Neutrophil (primary cell): ENCODE measurements around the gene DAZAP1.

ENCODE experiments used
- H3K27ac ChIP-seq: fragments of 200-600 bp; sonication (generic); 2 replicates; pipeline ENCODE4 v1.5.1; 2016; ENCODE audit warnings: mild to moderate bottlenecking, moderate library complexity
- H3K27me3 ChIP-seq: fragments of 200-600 bp; sonication (generic); 2 replicates; pipeline ENCODE4 v1.6.0; 2016; ENCODE audit warnings: mild to moderate bottlenecking
- H3K36me3 ChIP-seq: fragments of 200-600 bp; sonication (generic); 2 replicates; pipeline ENCODE4 v1.5.1; 2017
- H3K4me1 ChIP-seq, 2 experiments: fragments of 200-600 bp in 1 of 2; sonication (generic) in 1 of 2; 1 replicate in 1 of 2; 2 replicates in 1 of 2; pipeline versions ENCODE4 v1.5.1 to v1.6.1; 2013 to 2016; ENCODE audit warnings: low read depth in 1 of 2, low read length in 1 of 2, mild to moderate bottlenecking in 1 of 2, moderate library complexity in 1 of 2; ENCODE audit not compliant: control insufficient read depth in 1 of 2, insufficient read depth in 1 of 2
- H3K4me3 ChIP-seq, 2 experiments: fragments of 200-600 bp in 1 of 2; sonication (generic) in 1 of 2; 1 replicate in 1 of 2; 2 replicates in 1 of 2; pipeline ENCODE4 v1.5.1; 2013 to 2016; ENCODE audit warnings: low read depth in 1 of 2, low read length in 1 of 2, mild to moderate bottlenecking in 1 of 2, moderate library complexity in 1 of 2
- H3K9me3 ChIP-seq: fragments of 200-600 bp; sonication (generic); 2 replicates; pipeline ENCODE4 v1.5.1; 2016
- TF ChIP-seq, protein P1 (sequence below): fragments of 200-600 bp; sonication (generic); IDR thresholded peaks from 2 replicates; pipeline ENCODE4 v1.5.1; 2016; ENCODE audit warnings: antibody characterized with exemption

Gene DAZAP1

DNA sequence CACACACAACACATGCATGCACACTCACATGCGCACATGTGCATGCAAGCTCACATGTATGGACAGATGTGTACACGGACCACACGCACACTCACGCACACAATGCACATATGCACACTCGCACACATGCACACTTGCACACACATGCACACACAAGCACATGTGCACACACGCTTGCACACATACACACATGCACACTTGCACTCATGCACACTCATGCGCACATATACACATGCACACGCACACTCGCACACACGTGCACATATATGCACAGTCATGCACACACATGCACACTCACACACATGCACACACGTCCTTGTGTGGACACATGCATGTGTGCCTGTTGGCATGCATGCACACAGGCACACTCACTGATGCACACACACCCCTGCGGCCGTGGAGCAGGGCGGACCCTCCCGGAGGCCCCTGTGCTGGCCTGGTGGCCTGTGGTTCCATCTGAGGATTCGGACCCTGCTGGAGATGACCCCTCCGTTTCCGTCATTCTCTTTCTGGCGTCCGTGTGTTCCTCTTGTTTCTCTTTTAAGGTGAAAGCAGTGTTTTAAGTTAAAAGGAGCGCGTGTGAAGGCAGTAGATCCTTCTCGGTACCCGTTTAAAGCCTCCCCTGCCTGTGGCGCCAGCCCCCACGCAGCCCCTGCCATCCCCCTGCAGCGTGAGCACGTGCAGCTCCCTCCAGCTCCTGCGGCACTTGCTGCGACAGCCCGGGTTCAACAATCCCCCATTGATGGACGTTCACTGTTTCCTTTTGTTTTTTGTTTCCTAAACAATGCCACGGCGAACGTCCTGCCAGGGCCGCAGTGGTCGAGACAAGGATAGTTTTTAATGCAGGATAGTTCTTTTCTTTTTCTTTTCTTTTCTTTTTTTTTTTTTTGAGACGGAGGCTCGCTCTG, 18.1 kb upstream of the DAZAP1 start:
- Histone ChIP-seq H3K4me3 (no peak overlapping the region), H3K4me1 (peaks cover 8 to 10% of the 10 kb centered on the region in 2 experiments), H3K27ac (no peak overlapping the region), H3K36me3 (peaks cover 66% of the 10 kb centered on the region), H3K9me3 (no peaks in the 10 kb centered on the region), H3K27me3 (no peaks in the 10 kb centered on the region)
- TF ChIP-seq, protein P1, sequence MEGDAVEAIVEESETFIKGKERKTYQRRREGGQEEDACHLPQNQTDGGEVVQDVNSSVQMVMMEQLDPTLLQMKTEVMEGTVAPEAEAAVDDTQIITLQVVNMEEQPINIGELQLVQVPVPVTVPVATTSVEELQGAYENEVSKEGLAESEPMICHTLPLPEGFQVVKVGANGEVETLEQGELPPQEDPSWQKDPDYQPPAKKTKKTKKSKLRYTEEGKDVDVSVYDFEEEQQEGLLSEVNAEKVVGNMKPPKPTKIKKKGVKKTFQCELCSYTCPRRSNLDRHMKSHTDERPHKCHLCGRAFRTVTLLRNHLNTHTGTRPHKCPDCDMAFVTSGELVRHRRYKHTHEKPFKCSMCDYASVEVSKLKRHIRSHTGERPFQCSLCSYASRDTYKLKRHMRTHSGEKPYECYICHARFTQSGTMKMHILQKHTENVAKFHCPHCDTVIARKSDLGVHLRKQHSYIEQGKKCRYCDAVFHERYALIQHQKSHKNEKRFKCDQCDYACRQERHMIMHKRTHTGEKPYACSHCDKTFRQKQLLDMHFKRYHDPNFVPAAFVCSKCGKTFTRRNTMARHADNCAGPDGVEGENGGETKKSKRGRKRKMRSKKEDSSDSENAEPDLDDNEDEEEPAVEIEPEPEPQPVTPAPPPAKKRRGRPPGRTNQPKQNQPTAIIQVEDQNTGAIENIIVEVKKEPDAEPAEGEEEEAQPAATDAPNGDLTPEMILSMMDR, result no peak

DNA sequence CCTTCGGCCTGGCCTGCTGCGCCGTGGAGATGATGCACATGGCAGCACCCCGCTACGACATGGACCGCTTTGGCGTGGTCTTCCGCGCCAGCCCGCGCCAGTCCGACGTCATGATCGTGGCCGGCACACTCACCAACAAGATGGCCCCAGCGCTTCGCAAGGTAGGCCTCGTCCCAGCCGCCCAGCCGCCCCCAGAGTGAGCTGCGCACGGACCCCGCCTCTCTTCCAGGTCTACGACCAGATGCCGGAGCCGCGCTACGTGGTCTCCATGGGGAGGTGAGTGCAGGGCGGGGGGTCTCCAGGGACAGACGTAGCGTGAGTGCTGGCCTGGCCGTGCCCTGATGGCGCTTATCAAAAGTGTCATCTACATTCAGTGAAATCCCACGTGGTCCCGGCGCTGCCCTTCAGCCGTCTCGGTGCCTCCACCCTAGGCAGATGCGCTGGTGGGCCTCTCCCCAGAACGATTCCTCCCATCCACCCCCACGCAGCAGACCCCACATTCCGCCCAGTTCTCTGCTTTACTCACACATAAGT, 16.4 kb upstream of the DAZAP1 start:
- H3K27ac ChIP-seq, result no peak overlapping the region
- no peaks in the 10 kb centered on the region for H3K27me3 ChIP-seq
- H3K4me3 ChIP-seq, result no peak overlapping the region
- peaks cover 80% of the 10 kb centered on the region for H3K36me3 ChIP-seq
- no peaks in the 10 kb centered on the region for H3K9me3 ChIP-seq
- TF ChIP-seq, protein P1, result no peak
- no peaks in the 10 kb centered on the region for H3K4me1 ChIP-seq

DNA sequence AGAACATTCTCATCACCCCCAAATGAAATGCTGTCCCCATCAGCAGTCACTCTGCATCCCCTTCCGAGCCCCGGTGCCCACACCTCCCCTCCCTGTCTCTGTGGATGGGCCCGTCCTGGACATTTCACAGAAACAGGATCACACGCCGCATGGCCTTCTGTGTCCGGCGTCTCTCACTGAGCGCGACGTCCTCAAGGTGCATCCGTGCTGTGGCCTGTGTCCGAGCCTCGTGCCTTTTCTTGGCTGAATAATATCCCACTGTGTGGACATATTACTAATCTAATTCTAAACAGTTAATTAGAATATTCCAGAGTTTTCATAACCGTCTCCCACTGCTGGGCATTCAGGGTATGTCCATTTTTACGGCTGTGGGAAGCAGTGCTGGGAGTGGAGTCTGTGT, 15.0 kb upstream of the DAZAP1 start:
- TF ChIP-seq, protein P1, result no peak
- H3K36me3 ChIP-seq, result peaks cover 74% of the 10 kb centered on the region

GRCh38 chr19:1392939-1393530, 14.4 kb upstream of the DAZAP1 start:
- TF ChIP-seq, protein P1, result no peak
- H3K4me1 ChIP-seq, result no peaks in the 10 kb centered on the region
- no peak overlapping the region for H3K27ac ChIP-seq
- H3K27me3 ChIP-seq, result peaks cover 9% of the 10 kb centered on the region
- peaks cover 73% of the 10 kb centered on the region for H3K36me3 ChIP-seq
- no peaks in the 10 kb centered on the region for H3K9me3 ChIP-seq
- H3K4me3 ChIP-seq, result no peak overlapping the region

More for the DNA sequence above, 15.0 kb upstream of the DAZAP1 start:
- no peak overlapping the region for H3K4me3 ChIP-seq
- H3K27ac ChIP-seq, result no peak overlapping the region
- H3K9me3 ChIP-seq, result no peaks in the 10 kb centered on the region
- no peaks in the 10 kb centered on the region for H3K4me1 ChIP-seq
- peaks cover 9% of the 10 kb centered on the region for H3K27me3 ChIP-seq

DNA sequence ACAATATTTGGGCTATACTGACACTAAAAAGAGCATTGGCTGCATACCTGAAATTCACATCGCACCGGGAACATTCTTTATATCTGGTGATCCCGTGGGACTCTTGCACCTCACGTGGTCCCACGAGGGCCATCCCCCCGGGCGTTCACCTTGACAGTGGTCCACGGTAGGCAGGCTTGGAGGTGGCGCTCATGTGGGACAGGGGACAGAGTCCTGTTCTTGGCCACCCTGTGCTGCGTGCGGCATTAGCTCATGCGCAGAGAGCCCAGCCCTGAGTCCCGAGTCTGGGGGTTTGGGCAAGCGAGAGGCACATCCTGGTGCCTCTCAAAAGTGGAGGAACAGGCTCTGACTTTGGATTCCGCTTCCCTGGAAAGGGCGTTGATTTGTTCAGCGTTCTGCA, 13.5 kb upstream of the DAZAP1 start:
- TF ChIP-seq, protein P1, result no peak
- Histone ChIP-seq H3K4me3 (no peak overlapping the region), H3K36me3 (peaks cover 65% of the 10 kb centered on the region), H3K9me3 (no peaks in the 10 kb centered on the region), H3K4me1 (no peaks in the 10 kb centered on the region), H3K27ac (no peak overlapping the region), H3K27me3 (peaks cover 9% of the 10 kb centered on the region)
